Measurements from ENCODE around the gene WNK2.
"Not testable (repeated sequence)": the region's sequence is repeated elsewhere in the genome, so short reads cannot be mapped to it uniquely, and the experiment has no call there.

The WNK2 gene

DNA sequence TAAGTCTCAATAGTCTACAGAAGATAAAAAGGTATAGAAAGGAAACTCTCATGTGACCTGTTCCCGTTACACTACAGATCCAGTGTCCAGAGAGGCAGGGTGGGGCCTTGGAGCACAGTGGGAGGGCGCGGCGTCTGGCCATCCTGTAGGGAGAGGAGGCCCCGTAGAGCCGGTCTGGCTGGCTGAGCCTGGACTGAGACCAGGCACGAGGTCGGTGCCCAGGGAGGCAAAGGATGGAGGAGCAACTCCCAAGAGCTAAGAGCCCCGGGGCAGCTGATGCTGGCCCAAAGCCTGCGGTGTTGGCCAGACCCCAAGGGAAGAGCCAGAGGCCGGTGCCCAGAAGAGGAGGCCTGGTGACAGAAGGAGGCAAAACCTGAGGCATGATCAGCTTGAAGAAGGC is 158.5 kb downstream of the WNK2 start:
- peaks cover 30% of the 10 kb centered on the region for H3K27me3 ChIP-seq (ENCODE audit: control insufficient read depth, insufficient read depth, low read length)
- not testable (repeated sequence) for H3K9me3 ChIP-seq (replicated peaks; ENCODE audit: low read length); H3K36me3 ChIP-seq (ENCODE audit: insufficient read depth, low read length); H3K4me2 ChIP-seq (ENCODE audit: low read length); H3K9ac ChIP-seq (ENCODE audit: low read depth, low read length); H3K4me3 ChIP-seq (ENCODE audit: low read length); H3K4me1 ChIP-seq (ENCODE audit: control insufficient read depth, insufficient read depth, low read length)

DNA sequence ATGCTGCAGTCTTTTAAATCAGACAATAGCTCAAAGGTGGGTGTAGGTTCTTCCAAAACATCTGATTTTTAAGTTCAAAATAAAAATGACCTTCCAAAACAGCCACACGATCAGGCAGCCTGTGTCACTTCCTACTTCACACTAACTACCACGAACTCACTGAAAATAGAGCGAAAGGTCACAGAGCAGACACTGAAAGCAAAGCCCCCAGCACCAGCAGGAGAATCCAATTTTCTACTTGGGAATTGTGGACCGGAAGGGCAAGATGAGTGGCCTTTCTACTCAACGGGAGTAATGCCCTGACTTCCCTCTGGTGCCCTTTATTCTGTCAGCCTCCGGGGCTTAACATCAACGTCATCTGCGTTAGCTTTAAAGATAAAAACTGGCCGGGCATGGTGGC is 159.7 kb downstream of the WNK2 start:
- Histone ChIP-seq H3K27me3 (ENCODE audit: control insufficient read depth, insufficient read depth, low read length) (peaks cover 30% of the 10 kb centered on the region), H3K36me3 (ENCODE audit: insufficient read depth, low read length) (no peaks in the 10 kb centered on the region), H3K9me3 (replicated peaks; ENCODE audit: low read length) (no peaks in the 10 kb centered on the region), H3K9ac (ENCODE audit: low read depth, low read length) (no peak overlapping the region), H3K4me2 (ENCODE audit: low read length) (no peak overlapping the region), H3K4me3 (ENCODE audit: low read length) (no peak overlapping the region), H3K4me1 (ENCODE audit: control insufficient read depth, insufficient read depth, low read length) (no peaks in the 10 kb centered on the region)

DNA sequence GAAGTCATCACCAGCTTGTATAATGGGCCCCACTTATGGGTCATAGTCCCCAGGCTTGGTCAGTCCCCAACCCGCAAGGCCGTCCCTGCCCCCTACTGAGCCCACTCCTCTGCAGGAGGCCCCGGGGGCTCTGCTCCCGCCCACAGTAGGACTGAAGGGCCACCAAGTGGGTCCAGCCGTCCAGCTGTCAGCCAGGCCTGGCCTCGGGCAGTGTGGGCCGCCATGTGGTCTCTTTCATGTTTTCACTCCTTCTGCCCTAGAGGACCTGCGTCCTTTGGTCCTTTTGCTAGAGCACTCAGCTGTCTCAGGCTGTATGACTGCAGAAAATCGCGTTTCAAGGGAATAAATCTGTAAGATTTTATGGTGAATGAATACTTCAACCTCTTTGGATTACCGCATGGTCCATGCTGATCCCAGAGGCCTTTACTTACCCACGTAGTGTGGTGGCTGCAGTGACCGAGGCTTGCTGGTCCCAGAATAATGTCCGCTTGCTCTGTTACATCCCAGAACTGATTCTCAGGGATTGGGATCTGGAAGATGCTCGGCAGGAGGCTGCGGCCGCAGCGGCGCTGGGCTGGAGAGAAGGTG is 161.8 kb downstream of the WNK2 start:
- no peaks in the 10 kb centered on the region for H3K9me3 ChIP-seq (replicated peaks; ENCODE audit: low read length)
- no peak overlapping the region for H3K9ac ChIP-seq (ENCODE audit: low read depth, low read length)
- H3K4me3 ChIP-seq (ENCODE audit: low read length), result peak overlapping the region; percentile 42

DNA sequence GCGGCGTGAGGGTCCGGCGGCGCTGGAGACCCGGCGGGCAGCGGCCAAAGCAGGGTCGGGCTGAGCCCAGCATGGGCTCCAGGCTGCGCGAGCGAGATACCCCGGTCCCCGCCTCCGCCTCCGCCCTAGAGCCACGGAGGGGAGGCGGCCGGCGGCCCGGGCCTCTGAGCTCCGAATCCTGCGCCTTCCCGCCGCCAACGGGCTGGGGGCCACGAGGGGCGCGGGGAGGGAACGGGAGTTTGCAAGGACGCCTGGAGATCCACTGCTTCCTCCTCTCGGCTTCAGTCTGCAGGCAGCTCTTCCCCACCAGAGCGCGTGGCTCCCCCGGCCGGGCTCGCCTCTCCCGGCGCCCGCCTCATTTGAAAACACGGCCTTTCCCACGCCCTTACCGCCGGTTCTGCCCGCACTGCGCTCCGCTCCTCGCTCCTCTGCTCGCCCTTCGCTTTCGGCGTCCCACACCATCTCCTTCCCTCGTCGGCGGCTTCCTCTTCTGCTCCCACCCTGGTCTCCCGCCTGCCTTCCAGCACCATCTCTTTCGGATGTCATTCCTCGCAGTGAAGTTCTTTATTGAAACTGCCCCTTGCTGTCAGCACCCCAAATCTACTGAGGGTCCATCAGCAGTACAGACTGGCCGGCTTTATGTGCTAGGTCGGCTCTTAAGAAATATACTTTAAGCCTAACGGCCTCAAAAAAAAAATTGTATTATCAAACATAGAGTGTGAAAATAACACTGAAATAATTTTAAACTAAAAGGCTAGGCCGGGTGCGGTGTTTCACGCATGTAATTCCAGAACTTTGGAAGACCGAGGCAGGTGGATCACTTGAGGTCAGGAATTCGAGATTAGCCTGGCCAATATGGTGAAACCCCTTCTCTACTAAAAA is 162.5 kb downstream of the WNK2 start:
- no peaks in the 10 kb centered on the region for H3K9me3 ChIP-seq (replicated peaks; ENCODE audit: low read length)
- H3K36me3 ChIP-seq (ENCODE audit: insufficient read depth, low read length), result no peaks in the 10 kb centered on the region
- H3K9ac ChIP-seq (ENCODE audit: low read depth, low read length), result no peak overlapping the region
- peak overlapping the region; percentile 42 for H3K4me3 ChIP-seq (ENCODE audit: low read length)
- peaks cover 30% of the 10 kb centered on the region for H3K27me3 ChIP-seq (ENCODE audit: control insufficient read depth, insufficient read depth, low read length)
- H3K4me1 ChIP-seq (ENCODE audit: control insufficient read depth, insufficient read depth, low read length), result no peaks in the 10 kb centered on the region
- peak overlapping the region; percentile 73 for H3K4me2 ChIP-seq (ENCODE audit: low read length)

More for the DNA sequence above, 161.8 kb downstream of the WNK2 start:
- Histone ChIP-seq H3K36me3 (ENCODE audit: insufficient read depth, low read length) (no peaks in the 10 kb centered on the region), H3K27me3 (ENCODE audit: control insufficient read depth, insufficient read depth, low read length) (peaks cover 30% of the 10 kb centered on the region), H3K4me2 (ENCODE audit: low read length) (peak overlapping the region; percentile 73), H3K4me1 (ENCODE audit: control insufficient read depth, insufficient read depth, low read length) (no peaks in the 10 kb centered on the region)

DNA sequence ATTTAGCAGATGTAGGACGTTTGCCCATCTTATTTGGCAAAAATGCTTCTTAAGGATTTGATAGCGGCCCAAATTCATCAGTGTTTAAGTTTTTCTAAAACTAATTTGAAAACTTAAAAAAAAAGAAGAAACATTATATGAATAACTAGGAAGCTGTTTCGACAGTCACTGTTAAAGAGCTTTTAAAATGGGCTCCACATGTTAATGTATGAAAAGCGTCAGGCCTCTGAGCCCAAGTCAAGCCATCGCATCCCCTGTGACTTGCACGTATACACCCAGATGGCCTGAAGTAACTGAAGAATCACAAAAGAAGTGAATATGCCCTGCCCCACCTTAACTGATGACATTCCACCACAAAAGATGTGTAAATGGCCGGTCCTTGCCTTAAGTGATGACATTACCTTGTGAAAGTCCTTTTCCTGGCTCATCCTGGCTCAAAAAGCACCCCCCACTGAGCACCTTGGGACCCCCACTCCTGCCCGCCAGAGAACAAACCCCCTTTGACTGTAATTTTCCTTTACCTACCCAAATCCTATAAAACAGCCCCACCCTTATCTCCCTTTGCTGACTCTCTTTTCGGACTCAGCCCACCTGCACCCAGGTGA is 163.5 kb downstream of the WNK2 start:
- not testable (repeated sequence) for H3K36me3 ChIP-seq (ENCODE audit: insufficient read depth, low read length); H3K4me3 ChIP-seq (ENCODE audit: low read length); H3K9me3 ChIP-seq (replicated peaks; ENCODE audit: low read length); H3K4me1 ChIP-seq (ENCODE audit: control insufficient read depth, insufficient read depth, low read length); H3K9ac ChIP-seq (ENCODE audit: low read depth, low read length); H3K4me2 ChIP-seq (ENCODE audit: low read length)
- peaks cover 30% of the 10 kb centered on the region for H3K27me3 ChIP-seq (ENCODE audit: control insufficient read depth, insufficient read depth, low read length)

DNA sequence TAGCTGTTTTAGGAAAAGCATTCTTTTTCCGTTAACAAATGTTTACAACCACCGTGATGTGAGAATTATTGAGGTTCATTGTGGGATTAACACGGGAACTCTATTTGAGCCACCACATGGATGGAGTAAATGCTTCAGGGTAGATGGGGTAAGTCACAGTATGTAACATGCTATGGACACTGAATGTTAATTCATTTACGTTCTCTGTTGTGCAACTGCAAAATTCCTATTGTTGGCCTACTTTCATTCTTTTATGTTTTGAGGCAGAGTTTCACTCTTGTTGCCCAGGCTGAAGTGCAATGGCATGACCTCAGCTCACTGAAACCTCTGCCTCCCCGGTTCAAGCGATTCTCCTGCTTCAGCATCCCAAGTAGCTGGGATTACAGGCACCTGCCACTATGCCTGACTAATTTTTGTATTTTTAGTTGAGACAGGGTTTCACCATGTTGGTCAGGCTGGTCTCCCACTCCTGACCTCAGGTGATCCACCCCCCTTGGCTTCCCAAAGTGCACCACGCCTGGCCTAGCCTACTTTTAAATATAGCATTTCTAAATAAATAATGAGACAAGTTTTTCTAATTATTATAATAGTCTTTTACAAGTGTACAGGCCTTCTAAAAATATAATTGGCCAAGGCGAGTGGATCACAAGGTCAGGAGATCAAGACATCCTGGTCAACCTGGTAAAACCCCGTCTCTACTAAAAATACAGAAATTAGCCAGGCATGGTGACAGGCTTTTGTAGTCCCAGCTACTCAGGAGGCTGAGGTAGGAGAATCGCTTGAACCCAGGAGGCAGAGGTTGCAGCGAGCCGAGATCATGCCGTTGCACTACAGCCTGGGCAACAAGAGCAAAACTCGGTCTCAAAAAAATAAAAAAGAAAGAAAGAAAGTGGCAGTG is 169.7 kb downstream of the WNK2 start:
- H3K9me3 ChIP-seq (replicated peaks; ENCODE audit: low read length); H3K4me1 ChIP-seq (ENCODE audit: control insufficient read depth, insufficient read depth, low read length); H3K4me3 ChIP-seq (ENCODE audit: low read length); H3K4me2 ChIP-seq (ENCODE audit: low read length); H3K27me3 ChIP-seq (ENCODE audit: control insufficient read depth, insufficient read depth, low read length); H3K9ac ChIP-seq (ENCODE audit: low read depth, low read length); H3K36me3 ChIP-seq (ENCODE audit: insufficient read depth, low read length): not testable (repeated sequence)

DNA sequence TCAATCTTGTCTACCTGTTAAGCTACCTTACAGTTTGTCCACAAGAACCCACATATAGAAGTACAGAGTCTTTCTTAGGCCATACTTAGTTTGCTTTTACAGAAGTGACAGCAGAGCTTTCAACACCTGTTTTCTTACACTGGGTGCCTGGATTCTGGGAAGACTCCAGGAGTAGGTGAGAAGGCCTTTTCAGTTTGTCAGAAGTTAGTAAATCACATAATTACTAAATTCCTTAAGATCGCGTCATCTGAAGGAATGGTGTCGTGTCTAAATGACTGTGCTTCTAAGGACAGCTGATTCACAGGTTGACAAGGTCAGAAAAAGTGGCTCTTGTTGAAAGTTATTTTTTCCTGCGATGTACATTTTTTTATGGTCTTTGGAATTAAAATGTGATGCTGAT is 170.5 kb downstream of the WNK2 start:
- no peak overlapping the region for H3K4me2 ChIP-seq (ENCODE audit: low read length)
- H3K4me1 ChIP-seq (ENCODE audit: control insufficient read depth, insufficient read depth, low read length), result no peaks in the 10 kb centered on the region
- H3K9ac ChIP-seq (ENCODE audit: low read depth, low read length), result no peak overlapping the region
- no peaks in the 10 kb centered on the region for H3K36me3 ChIP-seq (ENCODE audit: insufficient read depth, low read length)
- H3K4me3 ChIP-seq (ENCODE audit: low read length), result no peak overlapping the region
- no peaks in the 10 kb centered on the region for H3K9me3 ChIP-seq (replicated peaks; ENCODE audit: low read length)
- H3K27me3 ChIP-seq (ENCODE audit: control insufficient read depth, insufficient read depth, low read length), result no peaks in the 10 kb centered on the region

DNA sequence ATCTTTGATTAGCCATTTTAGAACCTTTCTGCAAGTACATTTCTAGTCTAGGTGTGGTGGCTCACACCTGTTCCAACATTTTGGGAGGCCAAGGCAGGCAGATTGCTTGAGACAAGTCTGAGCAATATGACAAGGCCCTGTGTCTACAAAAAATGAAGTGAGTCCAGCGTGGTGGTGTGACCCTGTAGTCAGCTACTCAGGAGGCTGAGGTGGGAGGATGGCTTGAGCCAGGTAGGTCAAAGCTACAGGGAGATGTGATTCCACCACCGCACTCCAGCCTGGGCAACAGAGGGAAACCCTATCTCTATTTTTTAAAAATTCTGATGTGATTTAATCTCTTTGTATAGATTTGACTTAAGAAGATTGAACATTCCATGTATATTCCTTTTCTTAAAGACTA is 171.9 kb downstream of the WNK2 start:
- Histone ChIP-seq H3K4me2 (ENCODE audit: low read length) (no peak overlapping the region), H3K9me3 (replicated peaks; ENCODE audit: low read length) (no peaks in the 10 kb centered on the region), H3K4me1 (ENCODE audit: control insufficient read depth, insufficient read depth, low read length) (no peaks in the 10 kb centered on the region), H3K27me3 (ENCODE audit: control insufficient read depth, insufficient read depth, low read length) (no peaks in the 10 kb centered on the region), H3K36me3 (ENCODE audit: insufficient read depth, low read length) (no peaks in the 10 kb centered on the region), H3K9ac (ENCODE audit: low read depth, low read length) (no peak overlapping the region), H3K4me3 (ENCODE audit: low read length) (no peak overlapping the region)

DNA sequence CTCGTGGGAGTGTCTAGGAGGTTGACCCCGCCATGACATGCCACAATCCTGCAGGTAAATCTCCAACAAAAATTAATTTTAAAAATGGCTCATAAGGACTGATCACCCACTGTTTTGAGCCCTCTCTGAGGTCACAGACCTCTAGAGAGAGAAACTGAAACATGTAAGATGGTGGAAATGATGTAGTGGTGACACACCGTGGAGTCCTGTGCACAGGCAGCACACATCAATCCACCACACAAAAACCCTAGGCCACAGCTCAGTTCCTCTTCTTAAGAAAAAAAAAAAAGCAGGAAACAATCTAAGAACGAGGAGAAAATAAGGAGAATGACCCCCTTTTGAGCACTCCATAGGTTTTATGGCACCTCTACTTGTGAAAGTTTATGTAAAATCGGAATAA is 173.7 kb downstream of the WNK2 start:
- Histone ChIP-seq H3K9ac (ENCODE audit: low read depth, low read length) (no peak overlapping the region), H3K4me3 (ENCODE audit: low read length) (no peak overlapping the region), H3K4me1 (ENCODE audit: control insufficient read depth, insufficient read depth, low read length) (no peaks in the 10 kb centered on the region), H3K36me3 (ENCODE audit: insufficient read depth, low read length) (no peaks in the 10 kb centered on the region), H3K9me3 (replicated peaks; ENCODE audit: low read length) (no peaks in the 10 kb centered on the region), H3K4me2 (ENCODE audit: low read length) (no peak overlapping the region), H3K27me3 (ENCODE audit: control insufficient read depth, insufficient read depth, low read length) (no peaks in the 10 kb centered on the region)

DNA sequence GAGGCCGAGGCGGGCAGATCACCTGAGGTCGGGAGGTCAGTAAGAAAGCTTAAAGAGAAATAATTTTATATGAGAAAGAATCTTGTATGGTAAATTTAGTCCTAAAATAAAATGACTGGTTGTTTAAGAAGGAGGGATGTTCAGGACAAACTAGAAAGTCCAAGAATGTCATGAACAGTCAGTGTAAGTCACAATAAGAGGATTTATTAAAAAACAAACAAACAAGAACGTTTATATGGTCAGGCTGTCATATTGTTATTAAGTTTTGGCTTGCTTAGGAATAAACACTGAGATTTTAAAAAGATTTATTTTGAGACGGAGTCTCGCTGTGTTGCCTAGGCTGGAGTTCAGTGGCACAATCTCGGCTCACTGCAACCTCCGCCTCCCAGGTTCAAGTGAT is 176.0 kb downstream of the WNK2 start:
- not testable (repeated sequence) for H3K4me2 ChIP-seq (ENCODE audit: low read length); H3K4me1 ChIP-seq (ENCODE audit: control insufficient read depth, insufficient read depth, low read length); H3K4me3 ChIP-seq (ENCODE audit: low read length); H3K9me3 ChIP-seq (replicated peaks; ENCODE audit: low read length); H3K9ac ChIP-seq (ENCODE audit: low read depth, low read length); H3K36me3 ChIP-seq (ENCODE audit: insufficient read depth, low read length); H3K27me3 ChIP-seq (ENCODE audit: control insufficient read depth, insufficient read depth, low read length)

DNA sequence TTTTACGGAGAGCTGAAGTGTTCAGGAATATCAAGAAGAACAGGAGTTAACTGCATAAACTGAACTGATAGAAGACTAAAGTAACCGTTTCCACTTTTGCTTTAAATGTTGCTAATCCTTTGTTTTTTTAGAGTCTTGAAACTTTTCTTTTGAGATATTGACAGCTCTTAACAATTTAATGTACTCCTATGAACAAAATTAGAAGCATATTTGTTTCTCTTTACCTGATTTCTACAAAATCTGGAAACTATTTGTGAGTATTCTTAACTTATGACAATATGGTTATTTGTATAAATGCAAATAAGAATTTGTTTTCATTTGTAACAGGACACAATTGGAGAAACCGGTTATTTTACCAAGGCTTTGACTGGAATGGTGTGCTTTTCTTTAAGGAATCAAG is 178.1 kb downstream of the WNK2 start:
- H3K9ac ChIP-seq (ENCODE audit: low read depth, low read length), result no peak overlapping the region
- H3K36me3 ChIP-seq (ENCODE audit: insufficient read depth, low read length), result no peaks in the 10 kb centered on the region
- H3K27me3 ChIP-seq (ENCODE audit: control insufficient read depth, insufficient read depth, low read length), result peaks cover 5% of the 10 kb centered on the region
- no peak overlapping the region for H3K4me2 ChIP-seq (ENCODE audit: low read length)
- no peaks in the 10 kb centered on the region for H3K9me3 ChIP-seq (replicated peaks; ENCODE audit: low read length)
- no peak overlapping the region for H3K4me3 ChIP-seq (ENCODE audit: low read length)
- H3K4me1 ChIP-seq (ENCODE audit: control insufficient read depth, insufficient read depth, low read length), result no peaks in the 10 kb centered on the region

Measured in skeletal muscle satellite cell (primary cell).